Mesenteric fat pad (tissue), 1 donor: ENCODE data around the gene MUC5AC. TPM values are rescaled to one million over a fixed set of nuclear protein-coding genes. Genes with fewer than 3 reads are reported as not detected.
"Not testable (repeated sequence)": the region's sequence is repeated elsewhere in the genome, so short reads cannot be mapped to it uniquely, and the experiment has no call there.

Source experiments
- DNase-seq: peaks from one replicate; pipeline ENCODE4 v3.0.0-alpha.2; 2020; ENCODE audit warnings: low spot score
- total RNA-seq: library from RNA; stranded (reverse); fragmentation: NEBNext Ultra II Directional; extraction: Animal tissue kit (Norgen Biotek cat#: 25700); gene quantifications from one replicate; pipeline ENCODE4 v1.2.1, GENCODE V29; 2021
- donor health status: DM: yes; HTN: yes; CAD: no.

MUC5AC gene
- total RNA-seq, 1 donor from 2014 or later, result not detected

DNA sequence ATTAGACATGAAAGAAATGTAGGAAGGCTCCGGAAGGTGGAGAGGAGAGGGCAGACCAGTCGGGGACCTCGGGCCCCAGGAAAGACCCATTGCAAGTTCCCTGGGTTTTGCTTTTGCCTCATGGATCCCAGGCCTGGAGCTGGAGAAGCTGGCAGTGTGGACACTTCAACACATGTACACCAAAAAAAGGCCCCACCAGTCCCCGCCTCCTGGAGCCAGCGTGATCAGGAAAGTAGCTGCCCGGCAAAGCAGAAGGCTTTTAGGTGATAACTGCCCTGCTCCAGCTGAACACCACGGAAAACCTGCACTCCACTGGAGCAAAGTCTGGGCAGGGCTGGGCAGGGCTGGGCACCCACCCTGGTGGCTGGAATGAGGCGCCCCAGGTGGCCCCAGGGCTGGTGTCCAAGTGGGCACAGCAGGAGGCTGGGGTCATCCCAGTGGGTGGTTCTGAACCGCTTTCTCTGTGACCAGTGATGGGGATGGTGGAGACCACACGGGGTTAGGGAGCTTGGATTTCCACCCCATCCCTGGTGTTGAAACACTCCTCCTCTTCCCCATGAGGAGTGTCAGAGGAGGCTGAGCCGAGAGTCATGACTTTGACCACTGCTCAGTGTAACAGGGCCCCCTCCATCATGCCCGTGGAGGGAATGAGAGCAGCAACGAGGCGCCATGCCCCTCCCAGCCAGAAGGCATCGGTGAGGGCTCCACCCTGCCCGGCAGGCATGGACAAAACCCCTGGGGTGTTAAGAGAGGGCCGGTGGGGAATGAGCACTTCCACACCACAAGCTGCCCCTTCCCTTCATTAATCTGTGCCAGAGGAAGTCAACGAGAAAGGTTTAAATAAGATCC, 16.9 kb upstream of the MUC5AC start:
- no peak for DNase-seq

DNA sequence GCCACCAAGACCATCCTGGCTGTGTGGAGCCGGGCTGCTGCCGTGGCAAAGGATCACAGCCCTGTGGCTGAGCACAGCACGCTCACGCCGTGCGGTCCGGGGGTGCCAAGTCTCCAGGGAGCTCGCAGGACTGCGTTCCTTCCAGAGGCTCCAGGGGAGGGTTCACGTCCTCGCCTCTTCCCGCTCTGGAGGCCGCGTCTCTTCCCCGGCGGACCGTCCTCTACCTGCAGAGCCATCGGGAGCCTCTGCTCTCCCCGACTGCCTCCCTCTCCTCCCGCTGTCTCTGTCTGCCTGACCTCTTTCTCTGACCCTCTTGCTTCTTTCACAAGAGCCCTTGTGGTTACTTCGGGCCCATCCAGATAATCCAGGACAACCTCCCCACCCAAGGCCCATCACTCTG, 11.4 kb upstream of the MUC5AC start:
- DNase-seq, result no peak

- no peak for DNase-seq
Measured at GRCh38 chr11:1147792-1148191, 10.0 kb upstream of the MUC5AC start.

- DNase-seq, result no peak
Measured at GRCh38 chr11:1148752-1149180, 9.0 kb upstream of the MUC5AC start.

- no peak for DNase-seq
Measured at GRCh38 chr11:1149545-1149944, 8.2 kb upstream of the MUC5AC start.

- DNase-seq, result no peak
Measured at GRCh38 chr11:1150116-1150515, 7.6 kb upstream of the MUC5AC start.

DNA sequence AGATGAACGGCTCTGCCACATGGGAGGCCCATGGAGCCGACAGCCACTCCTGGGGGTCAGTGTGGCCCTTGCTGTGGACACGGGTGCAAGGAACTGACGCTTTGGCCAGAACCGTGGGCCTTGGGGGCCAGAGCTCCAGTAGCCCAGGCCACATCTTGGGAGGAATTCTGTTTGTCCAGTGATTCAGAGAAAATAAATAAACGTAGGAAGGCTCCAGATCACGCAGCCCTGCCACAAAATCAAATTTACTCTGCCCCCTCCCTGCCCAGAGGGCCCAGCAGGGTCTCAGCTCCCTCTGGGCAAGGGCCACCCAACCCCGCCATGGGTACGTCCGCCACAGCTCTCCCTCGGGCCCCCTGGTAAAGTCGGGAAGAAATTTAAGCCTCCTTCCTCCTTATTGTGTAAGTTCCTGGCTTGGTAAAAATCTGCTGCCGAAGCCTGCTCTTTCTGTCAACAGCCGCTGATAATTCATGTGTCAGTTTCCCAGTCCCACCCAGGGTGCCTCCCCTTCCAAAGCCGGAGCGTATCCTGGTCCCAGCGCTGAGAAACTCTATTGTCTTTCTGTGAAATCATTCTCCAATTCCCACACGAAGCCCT, 6.9 kb upstream of the MUC5AC start:
- peak; percentile 78 for DNase-seq

- peak; percentile 88 for DNase-seq
Measured at GRCh38 chr11:1151366-1152315, 6.1 kb upstream of the MUC5AC start.

GRCh38 chr11:1152316-1153104, 5.2 kb upstream of the MUC5AC start:
- peak; percentile 64 for DNase-seq

- DNase-seq, result peak; percentile 87
Measured at GRCh38 chr11:1153105-1153950, 4.4 kb upstream of the MUC5AC start.

GRCh38 chr11:1153951-1154493, 3.7 kb upstream of the MUC5AC start:
- DNase-seq, result peak; percentile 92

GRCh38 chr11:1154656-1155055, 3.1 kb upstream of the MUC5AC start:
- not testable (repeated sequence) for DNase-seq

DNA sequence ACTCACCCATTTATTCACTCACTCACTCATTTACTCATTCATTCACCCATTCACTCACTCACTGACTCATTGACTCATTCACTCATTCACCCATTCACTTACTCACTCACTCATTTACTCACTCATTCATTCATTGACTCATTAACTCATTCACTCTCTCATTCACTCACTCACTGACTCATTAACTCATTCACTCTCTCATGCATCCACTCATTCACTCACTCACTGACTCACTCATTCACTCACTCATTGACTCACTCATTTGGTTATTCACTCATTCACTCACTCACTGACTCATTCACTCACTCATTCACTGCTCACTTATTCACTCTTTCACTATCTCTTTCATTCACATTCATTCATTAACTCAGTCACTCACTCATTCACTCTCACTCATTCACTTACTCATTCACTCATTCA, 2.5 kb upstream of the MUC5AC start:
- DNase-seq, result no peak

- peak; percentile 78 for DNase-seq
Measured at GRCh38 chr11:1156506-1157340, 1.0 kb upstream of the MUC5AC start.

GRCh38 chr11:1157341-1157644, 460 bp upstream of the MUC5AC start:
- no peak for DNase-seq

DNA sequence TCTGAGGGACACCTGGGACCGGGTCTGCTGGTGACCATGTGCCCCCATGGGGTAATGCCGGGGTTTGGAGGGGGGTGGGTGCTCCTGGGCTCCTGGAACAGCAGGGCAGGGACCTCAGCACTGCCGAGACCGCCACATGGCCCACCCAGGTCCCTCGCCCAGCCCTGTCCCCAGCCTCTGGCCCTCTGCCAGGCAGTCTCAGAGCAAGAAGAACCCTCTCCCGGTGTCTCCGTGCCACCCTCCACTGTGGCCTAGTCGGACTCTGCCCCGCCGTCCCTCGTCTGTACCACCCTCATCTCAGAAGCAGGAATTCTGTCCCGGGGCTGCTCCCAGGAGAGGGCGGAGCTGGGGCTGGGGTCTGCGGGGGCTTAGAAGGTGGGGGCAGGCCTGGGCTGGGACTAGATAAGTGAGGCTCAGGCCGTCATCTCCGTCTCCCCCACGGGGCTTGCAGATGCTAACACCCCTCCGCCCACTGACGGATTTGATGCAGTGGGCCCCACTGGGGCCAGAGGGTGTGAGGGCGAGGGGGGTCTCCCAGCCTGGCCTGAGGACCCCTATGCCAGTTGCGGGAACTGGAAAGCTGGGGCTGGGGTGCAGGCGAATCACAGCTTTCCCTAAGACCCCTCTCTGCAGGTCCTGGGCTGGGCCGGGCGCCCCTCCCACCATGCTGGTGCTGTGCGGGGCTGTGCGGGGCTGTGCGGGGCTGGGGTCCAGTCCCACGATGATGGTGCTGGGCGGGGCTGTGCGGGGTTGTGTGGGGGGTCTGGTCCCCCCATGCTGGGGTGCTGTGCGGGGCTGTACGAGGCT, 1.1 kb downstream of the MUC5AC start:
- DNase-seq, result peak; percentile 84

- DNase-seq, result peak; percentile 35
Measured at GRCh38 chr11:1159488-1160220, 1.9 kb downstream of the MUC5AC start.
